Measurements from ENCODE around the gene NRARP.

The NRARP gene

DNA sequence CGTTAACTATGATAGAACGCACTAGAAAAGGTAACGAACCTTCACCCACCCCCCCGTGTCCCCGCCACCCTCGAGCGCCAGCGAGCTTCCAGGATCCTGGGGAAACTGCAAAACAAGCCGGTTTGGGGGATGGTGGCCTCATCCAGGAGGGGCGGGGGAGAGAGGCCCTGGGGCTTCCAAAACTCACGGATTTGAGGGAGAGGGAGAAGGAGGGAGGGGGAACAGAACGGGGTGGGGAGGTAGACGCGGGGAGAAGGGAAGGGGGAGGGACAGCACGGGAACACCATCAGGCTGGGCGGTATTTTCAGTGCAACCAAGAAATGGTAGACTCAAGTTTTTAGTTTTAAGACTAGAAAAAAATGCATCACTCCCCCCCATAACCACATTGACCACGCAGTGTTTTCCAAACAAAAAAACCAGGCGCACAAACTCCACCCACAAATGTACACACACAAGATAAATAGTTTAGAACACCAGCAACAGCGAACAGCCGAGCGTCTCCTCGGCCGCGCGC lies 1.4 kb downstream of the NRARP start:
- H2AFZ ChIP-seq = no peak overlapping the region
- peak overlapping the region; percentile 64 for H3K4me2 ChIP-seq (ENCODE audit: low read length)
- no peaks in the 10 kb centered on the region for H3K36me3 ChIP-seq (ENCODE audit: control insufficient read depth, insufficient read depth, low read length)
- H3K27ac ChIP-seq = no peak overlapping the region
- no peaks in the 10 kb centered on the region for H3K27me3 ChIP-seq (ENCODE audit: control insufficient read depth, insufficient read depth, low read length)
- no peaks in the 10 kb centered on the region for H3K9me3 ChIP-seq (ENCODE audit: control insufficient read depth, low read length)
- no peak overlapping the region for H3K9ac ChIP-seq
- TF ChIP-seq CTCF (IDR thresholded peaks at IDR 0.05) = no peak
- peak overlapping the region; percentile 37 for H3K4me3 ChIP-seq (ENCODE audit: low read depth, low read length)
- no peaks in the 10 kb centered on the region for H3K79me2 ChIP-seq
- H3K4me1 ChIP-seq = no peaks in the 10 kb centered on the region

GRCh38 chr9:137299938-137300337 lies 2.1 kb downstream of the NRARP start:
- Histone ChIP-seq H3K9me3 (ENCODE audit: control insufficient read depth, low read length) (no peaks in the 10 kb centered on the region), H2AFZ (no peak overlapping the region), H3K36me3 (ENCODE audit: control insufficient read depth, insufficient read depth, low read length) (no peaks in the 10 kb centered on the region), H3K4me3 (ENCODE audit: low read depth, low read length) (peak overlapping the region; percentile 37), H3K27me3 (ENCODE audit: control insufficient read depth, insufficient read depth, low read length) (no peaks in the 10 kb centered on the region), H3K4me2 (ENCODE audit: low read length) (peak overlapping the region; percentile 14), H3K4me1 (no peaks in the 10 kb centered on the region), H3K9ac (no peak overlapping the region), H3K79me2 (no peaks in the 10 kb centered on the region), H3K27ac (no peak overlapping the region)
- TF ChIP-seq CTCF (IDR thresholded peaks at IDR 0.05) = no peak

GRCh38 chr9:137299203-137299565 lies 2.9 kb downstream of the NRARP start:
- TF ChIP-seq CTCF (IDR thresholded peaks at IDR 0.05) = no peak
- Histone ChIP-seq H3K9me3 (ENCODE audit: control insufficient read depth, low read length) (no peaks in the 10 kb centered on the region), H3K79me2 (no peaks in the 10 kb centered on the region), H3K27ac (peak overlapping the region; percentile 19), H3K36me3 (ENCODE audit: control insufficient read depth, insufficient read depth, low read length) (no peaks in the 10 kb centered on the region), H3K4me1 (no peaks in the 10 kb centered on the region), H3K9ac (no peak overlapping the region), H3K4me3 (ENCODE audit: low read depth, low read length) (no peak overlapping the region), H3K4me2 (ENCODE audit: low read length) (no peak overlapping the region), H2AFZ (no peak overlapping the region), H3K27me3 (ENCODE audit: control insufficient read depth, insufficient read depth, low read length) (no peaks in the 10 kb centered on the region)

- Histone ChIP-seq H3K9me3 (ENCODE audit: control insufficient read depth, low read length) (no peaks in the 10 kb centered on the region), H2AFZ (no peak overlapping the region), H3K4me2 (ENCODE audit: low read length) (no peak overlapping the region), H3K27me3 (ENCODE audit: control insufficient read depth, insufficient read depth, low read length) (no peaks in the 10 kb centered on the region), H3K4me1 (no peaks in the 10 kb centered on the region), H3K79me2 (no peaks in the 10 kb centered on the region), H3K36me3 (ENCODE audit: control insufficient read depth, insufficient read depth, low read length) (no peaks in the 10 kb centered on the region), H3K9ac (no peak overlapping the region), H3K4me3 (ENCODE audit: low read depth, low read length) (no peak overlapping the region), H3K27ac (peak overlapping the region; percentile 41)
- no peak for TF ChIP-seq CTCF (IDR thresholded peaks at IDR 0.05)
Measured at GRCh38 chr9:137298401-137299202, 3.5 kb downstream of the NRARP start.

DNA sequence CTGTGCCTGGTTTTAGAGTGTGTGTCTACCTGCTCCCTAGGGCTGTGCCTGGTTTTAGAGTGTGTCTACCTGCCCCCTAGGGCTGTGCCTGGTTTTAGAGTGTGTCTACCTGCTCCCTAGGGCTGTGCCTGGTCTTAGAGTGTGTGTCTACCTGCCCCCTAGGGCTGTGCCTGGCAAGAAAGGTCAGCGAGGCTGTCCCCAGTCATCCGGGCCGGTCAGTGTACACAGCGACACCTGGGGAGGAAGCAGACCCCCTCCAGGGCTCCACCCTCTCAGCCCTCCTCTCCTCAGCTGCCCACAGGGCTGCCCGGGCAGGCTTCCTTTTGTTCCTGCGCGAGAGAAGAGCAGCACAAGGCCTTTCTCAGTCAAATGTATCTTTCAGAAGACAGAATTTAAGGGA lies 4.1 kb downstream of the NRARP start:
- Histone ChIP-seq H3K4me2 (ENCODE audit: low read length) (no peak overlapping the region), H3K27me3 (ENCODE audit: control insufficient read depth, insufficient read depth, low read length) (no peaks in the 10 kb centered on the region), H3K9ac (no peak overlapping the region), H3K4me3 (ENCODE audit: low read depth, low read length) (no peak overlapping the region), H2AFZ (no peak overlapping the region), H3K36me3 (ENCODE audit: control insufficient read depth, insufficient read depth, low read length) (no peaks in the 10 kb centered on the region), H3K4me1 (no peaks in the 10 kb centered on the region), H3K9me3 (ENCODE audit: control insufficient read depth, low read length) (no peaks in the 10 kb centered on the region), H3K27ac (peak overlapping the region; percentile 41), H3K79me2 (no peaks in the 10 kb centered on the region)
- no peak for TF ChIP-seq CTCF (IDR thresholded peaks at IDR 0.05)

Measured in parathyroid adenoma (tissue), 2 donors.